SH-SY5Y (cell line): ENCODE data around the gene ZBTB49.

ENCODE experiments used
- GATA2 ChIP-seq: IDR thresholded peaks from 2 replicates; pipeline ENCODE4 v1.6.1; 2011; ENCODE audit warnings: mild to moderate bottlenecking, low read depth, low read length
- GATA3 ChIP-seq: IDR thresholded peaks from 2 replicates; pipeline ENCODE4 v1.6.1; 2011; ENCODE audit warnings: low read depth, mild to moderate bottlenecking, low read length, moderate library complexity

The ZBTB49 gene

DNA sequence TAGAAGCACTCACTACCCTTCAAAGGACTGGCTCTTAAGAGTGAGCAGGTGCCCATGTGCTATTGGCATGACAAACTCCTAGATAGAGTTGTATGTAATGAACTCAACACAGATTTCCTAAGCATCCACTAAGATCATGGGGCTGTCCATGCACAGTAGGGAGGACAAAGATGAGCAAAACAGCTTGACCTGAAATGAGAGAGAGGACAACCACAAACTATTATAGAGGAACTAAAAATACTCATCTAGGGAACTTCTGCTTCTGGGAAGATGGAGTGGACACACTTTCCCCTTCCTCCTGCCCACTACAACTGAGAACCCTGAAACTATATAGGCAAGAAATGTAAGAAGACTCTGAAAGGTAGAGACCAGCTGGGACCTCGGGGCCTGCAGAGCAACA lies 21.3 kb upstream of the ZBTB49 start:
- TF ChIP-seq GATA2 (no peak), GATA3 (no peak)

- TF ChIP-seq GATA3 (no peak), GATA2 (no peak)
Observed at GRCh38 chr4:4269331-4269731, 20.7 kb upstream of the ZBTB49 start.

DNA sequence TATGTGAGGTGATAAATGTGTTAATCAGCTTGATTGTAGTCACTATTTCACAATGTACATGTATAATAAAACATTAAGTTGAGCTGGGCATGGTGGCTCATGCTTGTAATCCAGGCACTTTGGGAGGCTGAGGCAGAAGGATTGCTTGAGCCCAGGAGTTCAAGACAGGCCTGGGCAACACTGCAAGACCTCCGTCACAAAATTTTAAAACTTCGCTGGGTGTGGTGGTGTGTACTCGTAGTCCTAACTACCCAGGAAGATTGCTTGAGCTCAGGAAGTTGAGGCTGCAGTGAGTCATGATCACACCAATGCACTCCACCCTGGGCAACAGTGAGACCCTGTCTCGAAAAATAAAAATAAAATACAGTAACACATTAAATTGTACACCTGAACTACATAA lies 20.2 kb upstream of the ZBTB49 start:
- TF ChIP-seq GATA3 (no peak), GATA2 (no peak)

DNA sequence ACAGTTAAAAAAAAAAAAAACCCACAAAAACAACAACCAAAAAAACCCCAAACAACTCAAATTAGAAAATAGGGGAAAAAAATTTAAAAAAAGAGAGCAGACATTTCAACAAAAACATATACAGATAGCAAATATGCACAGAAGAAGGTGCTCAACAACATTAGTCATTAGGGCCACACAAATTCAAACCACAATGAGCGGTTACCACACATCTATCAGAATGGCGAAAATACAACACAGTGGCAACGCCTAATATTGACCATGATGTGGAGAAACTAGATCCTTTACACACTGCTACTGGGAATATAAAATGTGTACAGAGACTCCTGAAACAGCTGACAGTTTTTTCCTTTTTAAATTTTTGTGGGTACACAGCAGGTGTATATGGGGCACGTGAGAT lies 19.5 kb upstream of the ZBTB49 start:
- no peak for TF ChIP-seq GATA2
- no peak for TF ChIP-seq GATA3

DNA sequence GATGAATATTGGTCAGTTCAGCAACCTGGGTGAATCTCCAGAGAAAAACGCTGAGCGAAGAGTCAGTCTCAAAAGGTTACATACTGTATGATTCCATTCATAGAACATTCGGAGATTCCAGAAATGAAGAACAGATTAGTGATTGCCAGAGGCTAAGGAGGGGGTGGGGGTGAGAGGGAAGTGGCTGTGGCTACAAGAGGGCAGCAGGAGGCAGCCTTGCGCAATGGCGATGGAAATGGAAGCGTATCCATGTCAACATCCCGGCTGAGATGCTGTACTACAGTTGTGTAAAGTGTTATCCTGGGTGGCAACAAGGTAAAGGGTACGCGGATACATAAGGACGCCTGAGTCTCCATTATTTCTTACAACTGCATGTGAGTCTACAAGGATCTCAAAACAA lies 18.1 kb upstream of the ZBTB49 start:
- TF ChIP-seq GATA3 (no peak), GATA2 (no peak)

GRCh38 chr4:4274226-4274625 lies 15.8 kb upstream of the ZBTB49 start:
- TF ChIP-seq GATA2 (no peak), GATA3 (no peak)

DNA sequence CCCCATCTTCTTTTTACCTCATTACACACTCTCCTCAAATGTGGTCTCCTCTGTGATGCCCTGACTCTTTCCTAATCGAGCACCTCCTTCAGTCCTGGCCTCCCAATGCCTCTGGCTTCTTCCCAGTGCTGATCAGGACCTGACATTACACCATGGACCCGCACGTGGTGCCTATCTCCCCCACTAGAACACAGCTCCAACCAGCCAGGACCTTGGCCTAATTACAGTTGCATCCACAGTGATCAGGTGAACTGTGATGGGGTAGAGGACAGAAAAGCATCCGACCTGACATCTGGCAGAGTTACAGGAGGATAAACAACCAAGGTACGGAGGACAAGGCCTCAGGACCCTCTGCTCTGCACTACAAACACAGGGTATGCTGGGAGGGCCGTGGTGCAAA lies 12.5 kb upstream of the ZBTB49 start:
- TF ChIP-seq GATA2 (no peak), GATA3 (no peak)

- TF ChIP-seq GATA3: no peak
- no peak for TF ChIP-seq GATA2
Observed at GRCh38 chr4:4281787-4282186, 8.3 kb upstream of the ZBTB49 start.

- TF ChIP-seq GATA2 (no peak), GATA3 (no peak)
Observed at GRCh38 chr4:4284827-4285618, 5.0 kb upstream of the ZBTB49 start.

DNA sequence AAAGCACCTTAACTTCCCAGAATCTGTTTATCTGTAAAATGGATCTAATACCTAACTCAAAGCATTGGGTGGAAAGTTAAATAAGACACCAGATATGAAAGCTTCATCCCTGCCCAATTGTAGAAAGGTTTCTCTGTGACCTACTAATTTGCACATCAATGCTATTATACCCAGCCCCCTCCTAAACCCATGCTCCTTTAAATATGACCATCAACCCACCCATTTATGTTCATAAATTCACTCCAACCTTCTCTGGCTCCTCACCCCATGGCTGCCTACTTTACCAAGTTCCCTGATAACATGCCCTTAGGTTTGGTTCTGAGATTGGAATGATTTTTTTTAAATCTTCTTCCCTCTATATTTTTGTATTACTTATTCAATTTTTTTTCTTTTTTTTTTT lies 2.0 kb upstream of the ZBTB49 start:
- TF ChIP-seq GATA2: no peak
- TF ChIP-seq GATA3: no peak

DNA sequence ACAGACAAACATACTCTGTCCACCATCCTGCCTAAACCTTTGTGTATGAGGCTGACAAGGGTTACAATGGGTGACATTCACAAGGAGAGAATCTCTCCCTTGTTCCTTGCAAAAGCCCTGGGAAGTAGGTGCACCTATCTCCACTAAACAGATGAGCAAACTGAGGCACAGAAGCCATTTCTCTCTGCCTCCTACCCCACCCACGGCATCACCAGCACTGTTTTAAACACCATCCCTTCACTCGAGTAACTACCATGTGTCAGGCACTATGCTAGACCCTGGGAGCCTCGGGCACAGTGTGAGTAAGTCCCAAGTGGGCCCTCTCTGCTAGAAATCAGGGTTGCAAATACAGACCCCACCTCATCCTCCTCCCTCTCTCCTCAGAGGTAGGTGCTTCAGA lies 996 bp upstream of the ZBTB49 start:
- no peak for TF ChIP-seq GATA2
- no peak for TF ChIP-seq GATA3

DNA sequence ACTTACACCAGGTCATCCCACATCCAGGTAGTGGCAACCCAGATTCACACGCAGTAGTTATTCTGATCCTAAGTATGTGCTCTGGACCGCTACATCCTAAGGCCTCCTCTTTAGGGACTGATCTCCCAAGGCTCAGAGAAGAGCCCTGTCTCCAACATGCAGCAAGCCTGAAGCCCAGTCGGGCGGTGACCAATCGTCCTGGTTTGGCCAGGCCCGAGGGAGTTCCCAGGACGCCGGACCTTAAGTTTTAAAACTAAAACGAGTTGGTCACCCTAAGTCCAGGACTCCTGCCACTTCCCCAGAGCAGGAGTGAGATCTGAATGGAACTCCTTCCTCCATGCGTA lies 482 bp upstream of the ZBTB49 start:
- TF ChIP-seq GATA2 (no peak), GATA3 (no peak)

GRCh38 chr4:4293279-4293678 lies 3.2 kb downstream of the ZBTB49 start:
- TF ChIP-seq GATA2 (no peak), GATA3 (no peak)

DNA sequence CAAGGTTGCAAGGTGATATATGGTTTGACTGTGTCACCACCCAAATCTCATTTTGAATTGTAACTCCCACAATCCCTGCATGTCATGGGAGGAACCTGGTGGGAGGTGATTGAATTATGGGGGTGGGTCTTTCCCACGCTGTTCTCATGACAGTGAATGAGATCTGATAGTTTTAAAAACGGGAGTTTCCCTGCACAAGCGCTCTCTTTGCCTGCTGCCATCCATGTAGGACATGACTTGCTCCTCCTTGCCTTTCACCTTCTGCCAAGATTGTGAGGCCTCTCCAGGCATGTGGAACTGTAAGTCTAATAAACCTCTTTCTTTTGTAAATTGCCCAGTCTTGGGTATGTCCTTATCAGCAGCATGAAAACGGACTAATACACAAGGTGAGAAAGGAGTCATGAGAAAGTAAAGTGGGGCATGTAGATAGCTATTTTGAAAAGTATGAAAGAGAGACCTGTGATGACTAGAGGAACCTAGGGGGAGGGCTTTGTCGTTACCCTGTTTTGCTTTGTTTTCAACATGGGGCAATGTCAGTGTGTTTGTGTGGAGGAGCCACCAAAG lies 6.3 kb downstream of the ZBTB49 start:
- TF ChIP-seq GATA3 (no peak), GATA2 (no peak)

- TF ChIP-seq GATA2 (no peak), GATA3 (no peak)
Observed at GRCh38 chr4:4299006-4299405, 9.0 kb downstream of the ZBTB49 start.
